Stimulated activated CD8-positive, alpha-beta memory T cell treated with anti-CD3 and anti-CD28 coated beads, Interleukin-15, amount 100 ng/mL, for 24 hours (primary cell): ENCODE measurements around the gene FGD2.
"Not testable (repeated sequence)": the region's sequence is repeated elsewhere in the genome, so short reads cannot be mapped to it uniquely, and the experiment has no call there.

Experiments used
- DNase-seq: peaks from one replicate; pipeline ENCODE4 v3.0.0-alpha.2; 2020; ENCODE audit warnings: low read depth

Gene FGD2

DNA sequence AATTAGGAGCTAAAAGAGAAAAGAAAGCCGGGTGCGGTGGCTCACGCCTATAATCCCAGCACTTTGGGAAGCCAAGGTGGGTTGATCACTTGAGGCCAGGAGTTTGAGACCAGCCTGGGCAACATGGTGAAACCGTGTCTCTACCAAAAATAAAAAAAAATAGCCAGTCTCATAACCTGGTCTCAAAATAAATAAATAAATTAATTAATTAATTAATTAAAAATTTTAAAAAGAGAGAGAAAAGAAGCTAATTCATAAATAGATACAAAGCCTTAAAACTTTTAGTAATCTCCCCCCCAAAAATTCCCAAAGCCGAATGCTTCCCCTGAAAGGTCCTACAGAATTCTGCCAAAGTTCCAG is 53.5 kb downstream of the FGD2 start:
- not testable (repeated sequence) for DNase-seq

DNA sequence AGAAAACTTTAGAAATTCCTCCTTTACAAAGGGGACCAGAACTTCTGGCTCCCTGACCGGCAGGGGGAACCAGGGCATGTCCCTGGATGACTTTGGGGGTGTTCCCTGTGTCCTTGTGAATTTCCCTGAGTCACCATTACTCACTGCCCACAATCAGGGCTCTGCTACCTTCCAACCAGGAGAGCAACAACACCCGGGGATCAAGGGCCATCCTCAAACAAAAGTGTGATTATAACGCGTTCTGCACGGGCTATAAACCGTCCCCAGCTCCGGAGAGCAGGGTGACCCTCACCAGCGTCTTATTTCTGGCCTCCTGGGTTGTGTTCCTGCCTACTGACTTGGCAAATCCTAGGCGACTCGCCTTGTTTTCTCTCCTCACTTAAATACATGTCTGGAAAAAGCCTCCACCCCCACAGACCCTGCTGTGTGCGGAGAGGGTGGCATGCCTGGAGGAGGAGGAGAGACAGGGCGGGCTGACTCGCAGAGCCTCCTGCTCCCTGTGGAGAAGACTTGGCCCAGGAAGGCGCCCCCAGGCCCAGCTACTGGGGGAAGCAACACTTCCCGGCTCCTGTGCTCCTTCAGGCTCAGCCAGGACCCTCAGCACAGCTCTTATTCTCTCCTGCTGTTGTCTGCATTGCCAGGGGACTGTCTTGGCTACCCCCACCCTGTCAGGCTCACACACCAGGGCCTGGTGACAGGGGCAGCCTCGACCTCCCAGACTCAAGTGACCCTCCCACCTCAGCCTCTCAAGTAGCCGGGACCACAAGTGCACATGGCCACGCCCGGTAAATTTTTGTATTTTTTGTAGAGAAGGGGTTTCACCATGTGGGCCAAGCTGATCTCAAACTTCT is 54.1 kb downstream of the FGD2 start:
- no peak for DNase-seq

GRCh38 chr6:37060195-37060559 is 54.7 kb downstream of the FGD2 start:
- DNase-seq, result no peak

- no peak for DNase-seq
Observed at GRCh38 chr6:37061157-37061804, 55.8 kb downstream of the FGD2 start.

DNA sequence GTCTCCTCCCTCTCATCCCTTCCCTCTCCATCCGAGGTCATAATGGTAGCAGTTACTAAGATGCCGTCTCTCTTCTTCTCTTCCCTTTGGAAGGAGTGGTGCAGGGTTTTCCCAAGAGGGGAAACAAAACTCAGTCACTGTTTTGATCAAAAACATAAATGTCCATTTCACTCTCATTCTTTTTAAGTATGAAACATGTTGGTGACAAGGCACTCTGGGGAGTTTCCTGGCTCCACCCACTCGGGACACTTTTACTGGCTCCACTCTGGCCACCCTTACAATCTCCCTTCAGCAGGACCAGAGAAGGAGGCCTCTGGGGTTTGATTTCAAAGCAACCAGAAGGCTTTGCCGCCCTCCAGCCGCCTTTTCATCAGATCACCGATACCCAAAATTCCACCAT is 57.0 kb downstream of the FGD2 start:
- DNase-seq, result no peak

- DNase-seq, result no peak
Observed at GRCh38 chr6:37068356-37069270, 63.2 kb downstream of the FGD2 start.

- DNase-seq, result no peak
Observed at GRCh38 chr6:37069639-37070038, 64.2 kb downstream of the FGD2 start.

DNA sequence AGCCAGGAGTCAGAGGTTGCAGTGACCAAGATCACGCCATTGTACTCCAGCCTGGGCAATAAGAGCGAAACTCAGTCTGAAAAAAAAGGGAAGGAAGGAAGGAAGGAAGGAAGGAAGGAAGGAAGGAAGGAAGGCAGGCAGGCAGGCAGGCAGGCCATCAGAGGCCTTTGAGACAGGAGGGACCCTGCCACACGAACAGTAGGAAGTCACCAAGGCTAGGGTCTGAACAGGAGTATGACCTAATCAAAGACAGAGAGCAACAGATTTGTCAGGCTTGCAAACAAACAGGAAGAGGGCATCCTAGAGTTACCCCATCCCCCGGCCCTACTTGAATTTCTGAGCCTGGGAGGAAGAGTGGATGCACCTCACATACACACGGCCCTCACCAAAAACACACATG is 67.1 kb downstream of the FGD2 start:
- DNase-seq, result no peak

DNA sequence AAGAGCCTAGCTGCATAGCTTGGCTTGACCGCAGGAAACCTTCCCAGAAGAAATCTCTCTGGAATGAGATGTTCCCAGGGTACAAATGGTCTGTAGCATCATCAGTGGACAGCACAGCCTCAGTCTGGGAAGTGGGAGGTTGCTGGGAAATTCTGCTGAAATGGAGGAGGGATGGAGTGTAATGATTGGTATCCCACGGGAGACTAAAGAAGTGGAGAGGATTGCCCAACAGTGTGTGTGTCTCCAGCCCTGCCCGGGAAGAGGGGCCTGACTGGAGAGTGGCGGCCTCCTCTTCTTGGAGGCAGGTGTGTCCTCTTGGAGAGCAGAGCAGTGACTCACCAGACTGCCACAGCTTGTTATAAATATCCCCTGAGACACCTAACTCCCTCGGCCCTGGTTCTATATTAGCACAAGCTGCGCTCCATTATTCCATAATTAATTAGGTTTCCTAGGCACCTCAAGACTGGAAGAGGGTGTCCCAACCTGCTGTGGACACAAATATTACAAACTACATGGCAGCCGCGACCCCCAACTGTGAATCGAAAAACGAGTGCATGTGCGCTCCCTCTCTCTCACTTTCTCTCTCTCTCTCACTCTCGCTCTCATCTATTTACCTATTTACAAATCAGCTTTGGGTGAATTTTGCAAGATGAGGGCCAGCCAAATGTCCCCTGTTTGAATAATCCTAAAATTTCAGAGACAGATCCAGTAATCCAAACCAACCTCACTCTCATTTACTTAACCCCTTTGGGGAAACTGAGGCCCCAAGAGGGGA is 68.8 kb downstream of the FGD2 start:
- no peak for DNase-seq

DNA sequence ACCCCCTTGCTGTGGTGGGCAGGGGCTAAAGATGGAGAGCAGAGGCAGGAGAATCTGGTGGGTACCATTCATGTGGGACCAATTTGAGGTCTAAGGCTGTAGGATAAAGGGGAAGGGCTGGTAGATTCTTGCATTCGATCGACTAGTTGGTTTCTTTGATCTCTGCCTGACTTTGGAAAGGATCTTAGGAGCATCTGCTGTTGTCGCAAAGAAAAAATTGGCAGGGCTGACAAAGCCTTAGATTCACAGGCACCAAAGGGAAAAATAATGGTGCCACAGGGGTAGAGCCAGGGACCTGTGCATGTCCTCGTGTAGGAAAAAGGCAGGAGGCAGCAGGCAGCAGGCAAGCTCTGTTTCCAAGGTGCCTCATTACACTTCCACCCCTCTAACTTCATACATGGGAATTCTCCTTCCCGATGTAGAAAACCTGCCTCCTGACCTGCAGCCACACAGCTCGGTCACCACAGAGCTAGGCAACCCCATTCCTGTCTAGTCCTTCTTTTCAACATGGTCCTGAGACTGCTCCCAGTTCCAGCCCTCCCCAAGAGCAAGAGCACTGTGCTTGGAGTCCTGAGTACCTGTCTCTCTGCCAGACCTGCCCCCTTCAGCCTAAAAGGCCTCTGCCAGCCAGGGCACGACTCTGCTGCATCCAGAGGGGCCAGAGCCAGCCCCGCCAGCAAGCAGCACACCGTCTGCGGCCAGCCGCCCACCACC is 71.9 kb downstream of the FGD2 start:
- no peak for DNase-seq

- DNase-seq, result no peak
Observed at GRCh38 chr6:37077905-37078296, 72.4 kb downstream of the FGD2 start.
